GM19328 (cell line): ENCODE data around the gene RNF19B.

Experiments
- ATAC-seq: cut with Tn5 transposase; IDR thresholded peaks from one replicate; pipeline ENCODE4 v1.9.1; 2021; ENCODE audit warnings: mild to moderate bottlenecking, moderate library complexity; ENCODE audit not compliant: unreplicated experiment

Gene RNF19B

DNA sequence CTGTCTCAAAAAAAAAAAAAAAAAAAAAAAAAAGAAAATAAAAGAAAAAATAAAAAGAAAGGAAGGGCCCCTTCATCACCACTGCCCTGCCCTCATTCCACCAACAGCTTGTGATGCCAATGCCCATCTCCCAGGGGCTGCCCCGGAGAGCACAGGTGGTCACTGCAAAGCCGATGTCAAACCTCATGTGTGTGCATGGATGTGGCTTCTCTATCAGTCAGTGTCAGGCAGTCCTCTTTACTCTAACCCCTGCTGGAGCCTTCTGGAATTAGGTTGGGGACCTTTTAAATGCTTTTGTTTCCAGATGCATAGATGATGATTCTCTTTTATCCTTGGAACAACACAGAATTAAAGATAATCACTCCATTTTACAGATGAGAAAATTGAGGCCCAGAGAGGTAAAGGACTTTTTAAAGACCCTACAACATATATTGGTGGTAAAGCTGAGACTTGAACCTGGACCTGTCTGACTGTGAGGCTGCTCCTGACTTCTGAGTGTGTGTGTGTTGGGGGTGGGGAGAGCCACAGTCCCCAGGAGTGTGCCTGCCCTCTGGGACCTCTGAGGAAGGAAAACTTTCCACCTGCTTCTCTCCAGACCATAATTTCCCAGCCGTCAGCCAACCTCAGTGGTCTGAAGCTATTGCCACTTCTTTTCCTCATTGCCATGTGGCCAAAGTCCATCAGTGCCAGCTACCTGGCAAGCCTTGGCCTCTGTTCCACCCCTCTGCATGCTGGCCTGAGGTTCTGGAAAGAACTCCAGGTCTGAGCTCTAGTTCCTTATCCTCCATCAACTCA lies 60.4 kb downstream of the RNF19B start:
- no peak for ATAC-seq

- no peak for ATAC-seq
Measured at GRCh38 chr1:32902535-32902920, 62.1 kb downstream of the RNF19B start.

- ATAC-seq = no peak
Measured at GRCh38 chr1:32901823-32902534, 62.6 kb downstream of the RNF19B start.

GRCh38 chr1:32900956-32901822 lies 63.4 kb downstream of the RNF19B start, which contains the start of gene TMEM54:
TMEM54 (minus strand) TSS chr1:32901389; CDS start chr1:32901238, 151 bp downstream.
- ATAC-seq = no peak

- no peak for ATAC-seq
Measured at GRCh38 chr1:32900371-32900955, 64.1 kb downstream of the RNF19B start.

GRCh38 chr1:32899586-32900296 lies 64.9 kb downstream of the RNF19B start:
- ATAC-seq = no peak

GRCh38 chr1:32898958-32899357 lies 65.7 kb downstream of the RNF19B start:
- ATAC-seq = no peak

DNA sequence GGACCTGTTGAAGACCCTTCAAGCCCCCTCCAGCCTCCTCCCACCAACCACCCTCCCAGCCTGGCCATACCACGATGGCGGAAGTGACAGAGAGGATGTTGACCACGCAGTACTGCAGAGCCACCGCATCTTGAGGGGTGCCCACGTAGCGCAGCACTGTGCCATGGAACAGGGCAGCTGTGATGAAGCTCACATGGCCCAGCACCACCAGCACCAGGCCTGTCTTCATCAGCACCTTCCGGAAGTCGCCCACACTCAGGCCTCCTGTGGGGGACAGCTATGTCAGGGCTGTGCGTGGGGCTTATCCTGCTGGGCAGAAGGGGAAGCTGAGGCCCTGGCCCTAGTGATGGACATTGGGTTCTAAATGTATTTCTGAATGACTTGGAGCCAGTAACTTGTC lies 66.6 kb downstream of the RNF19B start:
- ATAC-seq = no peak

DNA sequence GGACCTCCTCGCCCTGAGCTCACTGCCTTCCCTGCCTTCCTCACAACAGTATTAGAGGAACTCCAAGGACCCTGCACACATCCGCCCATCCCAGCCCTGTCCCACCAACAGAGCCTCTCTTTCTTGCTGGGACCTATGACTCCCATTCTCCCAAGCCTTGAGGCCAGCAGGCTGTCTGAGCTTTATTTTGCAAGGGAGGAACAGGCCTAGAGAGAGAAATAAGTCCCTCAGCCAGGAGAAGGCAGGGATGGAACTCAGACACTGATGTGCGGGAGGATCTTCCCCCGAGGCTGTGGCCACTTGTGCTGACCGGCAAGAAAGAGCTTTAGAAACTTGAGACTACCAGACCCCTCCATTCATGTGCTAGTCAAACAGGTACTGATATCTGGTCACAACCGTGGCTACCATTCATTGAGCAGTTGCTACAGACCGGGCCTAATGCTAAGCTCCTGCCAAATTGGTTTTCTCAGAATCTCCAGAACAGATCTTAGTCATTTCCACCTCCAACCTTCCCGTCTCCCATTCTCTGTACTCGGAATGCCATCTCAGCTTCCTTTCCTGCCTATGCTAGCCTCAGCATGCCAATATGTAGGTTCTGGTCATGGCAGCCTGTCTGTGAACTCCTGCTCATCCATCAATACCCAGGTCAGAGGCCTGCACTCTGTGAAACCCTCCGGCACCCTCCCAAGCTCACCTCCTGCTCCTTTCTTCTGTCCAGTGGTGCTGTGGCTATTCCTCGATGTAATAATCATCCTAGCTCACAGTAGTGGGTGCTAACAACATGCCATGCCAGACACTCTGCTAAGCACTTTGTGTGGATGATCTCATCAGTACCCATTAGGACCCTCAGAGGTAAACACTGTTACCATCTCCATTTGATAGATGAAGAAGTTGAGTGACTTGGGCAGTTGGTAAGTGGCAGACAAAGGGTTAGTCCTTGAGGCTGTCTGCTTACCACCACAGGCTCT lies 67.2 kb downstream of the RNF19B start:
- ATAC-seq = no peak

DNA sequence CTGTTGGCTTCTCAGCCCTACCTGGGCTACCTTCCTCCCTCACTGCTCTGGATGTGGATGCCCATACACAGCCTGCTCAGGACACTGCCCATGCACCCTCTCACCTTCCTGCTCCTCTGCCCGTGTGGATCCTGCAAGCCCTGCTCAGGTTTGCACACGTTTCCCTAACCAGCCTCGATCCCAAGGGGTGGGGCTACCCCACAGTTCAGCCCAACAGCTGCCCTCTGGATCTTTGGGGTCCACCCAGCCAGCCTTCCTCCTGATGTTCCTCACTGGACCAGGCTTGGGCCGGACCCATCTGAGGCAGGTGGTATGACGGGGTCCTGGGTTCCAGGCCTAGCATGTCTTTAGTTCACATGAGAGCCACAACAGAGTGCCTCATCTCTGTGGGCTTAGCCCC lies 68.2 kb downstream of the RNF19B start:
- no peak for ATAC-seq

DNA sequence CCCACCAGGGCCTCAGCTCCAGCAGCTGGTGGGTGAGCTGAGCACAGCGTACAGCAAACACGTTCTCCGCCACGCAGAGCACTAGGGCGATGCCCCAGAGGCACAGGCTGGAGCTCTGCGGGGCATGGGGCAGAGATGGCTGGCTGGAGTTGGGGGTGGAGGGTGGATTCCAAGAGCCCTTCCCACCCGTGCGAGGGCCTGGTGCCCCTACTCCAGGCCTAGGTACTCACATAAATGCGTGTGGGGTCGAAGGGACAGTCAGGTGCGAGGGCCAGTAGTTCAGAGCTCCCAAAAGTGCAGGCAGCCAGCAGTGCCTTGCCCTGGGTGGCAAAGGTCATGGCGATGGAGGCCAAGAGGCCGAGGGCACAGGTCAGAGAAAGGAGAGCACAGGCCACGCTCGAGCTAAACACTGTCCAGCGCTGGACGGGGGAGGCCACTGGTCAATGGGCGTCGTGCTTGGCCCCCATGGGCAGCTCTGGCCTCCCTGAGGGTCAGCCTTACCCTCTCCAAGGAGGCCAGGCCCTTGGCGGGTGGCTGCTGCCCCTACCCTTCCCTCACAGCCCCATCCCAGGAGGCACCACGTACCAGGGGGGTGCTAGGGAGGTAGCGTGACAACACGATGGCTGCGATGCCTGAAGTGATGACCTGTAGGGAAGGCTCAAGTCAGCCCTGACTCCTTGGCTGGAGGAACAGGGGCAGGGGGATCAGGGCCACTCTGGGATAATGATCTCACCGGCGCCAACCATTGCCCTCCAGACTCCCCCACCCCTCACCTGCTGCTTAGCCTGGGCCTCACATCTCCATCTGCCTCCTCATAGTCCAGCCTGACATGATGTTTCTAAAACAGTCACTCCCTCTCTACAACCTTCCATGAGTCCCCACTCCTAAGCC lies 69.0 kb downstream of the RNF19B start:
- no peak for ATAC-seq

DNA sequence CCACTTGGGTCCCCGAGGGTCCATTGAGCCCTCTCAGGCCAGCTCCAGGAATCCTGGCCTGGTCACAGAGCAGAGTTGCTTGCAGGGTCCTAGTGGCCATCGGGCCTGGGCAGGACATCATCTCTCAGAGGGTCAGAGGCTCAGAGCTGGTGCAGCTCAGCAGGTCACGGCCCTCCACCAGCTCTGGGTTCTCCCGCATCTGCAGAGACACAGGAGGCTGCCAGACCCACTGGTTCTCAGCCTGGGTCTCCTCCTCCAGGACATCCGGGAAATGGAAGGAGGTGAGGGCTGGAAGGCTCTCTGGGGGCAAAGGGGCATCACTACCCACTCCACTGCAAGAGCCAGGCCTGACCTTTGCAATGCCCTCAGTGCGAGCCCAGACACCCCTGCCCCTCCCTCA lies 69.9 kb downstream of the RNF19B start:
- no peak for ATAC-seq

DNA sequence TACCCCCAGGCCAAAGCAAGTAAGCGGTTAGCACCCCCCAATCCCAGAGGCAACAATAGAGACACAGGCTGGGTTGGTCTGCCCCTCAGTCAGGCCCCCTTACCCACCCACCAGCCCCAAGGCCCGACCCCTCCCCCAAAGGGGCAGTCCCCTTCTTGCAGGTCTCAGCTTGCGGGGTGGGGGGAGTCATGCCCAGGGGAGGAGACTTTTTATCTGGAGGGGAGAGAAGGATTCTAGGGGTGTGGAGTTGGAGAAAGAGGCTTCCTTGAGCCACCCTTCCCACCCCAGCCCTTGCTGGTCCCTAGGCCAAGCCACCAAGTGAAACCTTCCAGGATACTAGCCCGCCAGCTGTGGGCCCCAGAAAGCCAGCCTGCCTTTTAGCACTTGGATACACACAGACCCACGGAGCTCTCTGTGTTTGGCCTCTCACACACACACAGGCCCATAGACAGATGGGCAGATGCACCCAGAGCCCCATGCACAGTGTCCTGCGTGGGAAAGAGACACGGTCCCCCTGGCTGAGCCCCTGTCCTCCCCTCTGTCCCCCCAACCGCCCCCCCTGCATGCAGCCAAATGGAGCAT lies 70.5 kb downstream of the RNF19B start:
- ATAC-seq = no peak

- ATAC-seq = no peak
Measured at GRCh38 chr1:32893198-32894018, 71.2 kb downstream of the RNF19B start.

- ATAC-seq = no peak
Measured at GRCh38 chr1:32892368-32893197, 72.0 kb downstream of the RNF19B start.

DNA sequence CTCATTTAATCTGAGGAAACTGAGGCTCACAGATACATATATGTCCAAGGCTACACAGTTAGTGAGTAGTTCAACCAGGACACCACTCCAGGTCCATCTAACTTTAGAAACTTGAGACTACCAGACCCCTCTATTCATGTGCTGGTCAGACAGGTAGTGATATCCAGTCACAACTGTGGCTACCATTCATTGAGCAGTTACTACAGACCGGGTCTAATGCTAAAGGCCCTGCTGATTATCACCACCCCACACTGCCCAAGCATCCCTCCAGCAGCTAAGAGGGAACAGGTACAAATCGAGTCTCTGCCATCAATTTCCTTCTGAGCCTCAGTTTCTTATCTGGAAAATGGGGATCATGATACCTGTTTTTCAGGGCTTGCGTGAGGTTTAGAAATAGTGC lies 73.0 kb downstream of the RNF19B start:
- no peak for ATAC-seq
